Endothelial cell of umbilical vein (primary cell): ENCODE results near the gene ENPP4. TPM values are rescaled to one million over a fixed set of nuclear protein-coding genes. Genes with fewer than 3 reads are reported as not detected.

Experiments
- BruUV-seq: library from RNA; stranded (reverse); fragments of 400-500 nt; replicated peaks from 2 replicates; lab custom pipeline; 2021; lab: Mats Ljungman, UMichigan
- CTCF ChIA-PET: fragments of 300-600, 350-600 bp; sonication (Branson Sonifier 250); formaldehyde crosslinking; loops from one replicate; lab custom pipeline; 2021; ENCODE audit warnings: antibody characterized with exemption, inconsistent platforms; lab: Charles Lee
- POLR2A ChIA-PET: fragments of 300-600, 350-600 bp; sonication (Branson Sonifier 250); formaldehyde crosslinking; loops from one replicate; lab custom pipeline; 2021; ENCODE audit warnings: antibody characterized with exemption, inconsistent platforms; lab: Charles Lee
- DNase-seq: peaks from one replicate; pipeline ENCODE4 v3.0.0-alpha.2; 2011; ENCODE audit warnings: low read depth, low spot score
- FAIRE-seq: peaks from 2 replicates; lab custom pipeline; 2011; peaks lifted over from hg19 to GRCh38; lab: Jason Lieb, UNC
- H2AFZ ChIP-seq: 2 replicates; pipeline ENCODE4 v1.6.0; 2012; ENCODE audit warnings: low read depth, low read length, control low read depth, inconsistent platforms
- H3K27ac ChIP-seq: 2 replicates; pipeline ENCODE4 v1.5.1; 2011; ENCODE audit warnings: low read depth, mild to moderate bottlenecking, control low read depth, low read length, moderate library complexity; ENCODE audit not compliant: insufficient read depth
- H3K27me3 ChIP-seq, 2 experiments: 2 replicates each; pipeline versions ENCODE4 v1.6.0 to v1.6.1; 2011; ENCODE audit warnings: low read length in 2 of 2, mixed read lengths in 1 of 2; ENCODE audit not compliant: control insufficient read depth in 2 of 2, insufficient read depth in 2 of 2
- H3K36me3 ChIP-seq, 2 experiments: 2 replicates in 1 of 2; 3 replicates in 1 of 2; pipeline ENCODE4 v1.5.1; 2011; ENCODE audit warnings: low read length in 2 of 2, mild to moderate bottlenecking in 1 of 2, moderate library complexity in 1 of 2; ENCODE audit not compliant: control insufficient read depth in 2 of 2, insufficient read depth in 2 of 2; ENCODE audit errors: extremely low read depth in 1 of 2
- H3K4me1 ChIP-seq: 3 replicates; pipeline ENCODE4 v1.5.1; 2011; ENCODE audit warnings: mild to moderate bottlenecking, low read length; ENCODE audit not compliant: control insufficient read depth, insufficient read depth; ENCODE audit errors: extremely low read depth
- H3K4me2 ChIP-seq: 2 replicates; pipeline ENCODE4 v1.6.1; 2011; ENCODE audit warnings: low read length, control low read depth, mixed read lengths; ENCODE audit not compliant: insufficient read depth
- H3K4me3 ChIP-seq, 3 experiments: fragments of 200-600 bp in 1 of 3; sonication (generic), shearing (Covaris generic) in 1 of 3; replicated peaks in 1 of 3; 2 replicates each; pipeline ENCODE4 v1.5.1; 2011 to 2016; ENCODE audit warnings: control low read depth in 3 of 3, low read length in 3 of 3, mild to moderate bottlenecking in 2 of 3, inconsistent platforms in 1 of 3, low read depth in 1 of 3, moderate library complexity in 1 of 3; ENCODE audit not compliant: insufficient read depth in 1 of 3
- H3K79me2 ChIP-seq: 2 replicates; pipeline ENCODE4 v1.6.0; 2012; ENCODE audit warnings: low read length, inconsistent platforms; ENCODE audit not compliant: control insufficient read depth, insufficient read depth
- H3K9ac ChIP-seq: replicated peaks from 2 replicates; pipeline ENCODE3; 2011; ENCODE audit warnings: low read length, control low read depth; ENCODE audit not compliant: insufficient read depth; ENCODE audit errors: extremely low read depth
- H3K9me1 ChIP-seq: replicated peaks from 3 replicates; pipeline ENCODE4 v1.6.0; 2011; ENCODE audit warnings: mild to moderate bottlenecking, low read length; ENCODE audit not compliant: control insufficient read depth, insufficient read depth; ENCODE audit errors: extremely low read depth
- H3K9me3 ChIP-seq: replicated peaks from 2 replicates; pipeline ENCODE4 v1.5.1; 2012; ENCODE audit warnings: low read length, inconsistent platforms; ENCODE audit not compliant: control insufficient read depth, insufficient read depth
- H4K20me1 ChIP-seq: replicated peaks from 2 replicates; pipeline ENCODE3; 2011; ENCODE audit warnings: mild to moderate bottlenecking, low read length; ENCODE audit not compliant: control insufficient read depth, insufficient read depth; ENCODE audit errors: extremely low read depth
- EZH2 ChIP-seq: IDR thresholded peaks from 2 replicates; pipeline ENCODE4 v1.6.1; 2012; ENCODE audit warnings: borderline replicate concordance, low read depth, mild to moderate bottlenecking, moderate library complexity, low read length, inconsistent platforms; ENCODE audit not compliant: severe bottlenecking
- GATA2 ChIP-seq: IDR thresholded peaks from 2 replicates; pipeline ENCODE4 v1.7.0; 2011; ENCODE audit warnings: low read depth, mild to moderate bottlenecking, moderate library complexity, mixed read lengths, low read length; ENCODE audit not compliant: insufficient read length, insufficient read depth
- JUN ChIP-seq: IDR thresholded peaks from 2 replicates; pipeline ENCODE4 v1.6.1; 2011; ENCODE audit warnings: borderline replicate concordance, low read depth; ENCODE audit not compliant: insufficient read length, insufficient read depth
- MYC ChIP-seq: IDR thresholded peaks from one replicate; pipeline ENCODE4 v1.6.1; 2011; ENCODE audit warnings: mild to moderate bottlenecking, low read depth, low read length
- POLR2A ChIP-seq: IDR thresholded peaks from 2 replicates; pipeline ENCODE4 v1.6.1; 2012; ENCODE audit warnings: low read depth, mild to moderate bottlenecking, control low read depth, low read length
- POLR2AphosphoS5 ChIP-seq: IDR thresholded peaks from 2 replicates; pipeline ENCODE4 v1.6.1; 2012; ENCODE audit warnings: low read depth, mild to moderate bottlenecking, control low read depth, low read length, moderate library complexity; ENCODE audit not compliant: insufficient read depth
- dilution Hi-C: fragments of 300-500 bp; cut with MboI; formaldehyde crosslinking; loops from one replicate; pipeline ENCODE4 v1.15.0; 2019; ENCODE audit warnings: low sequenced_read_pairs; ENCODE audit not compliant: extremely low pct_ligation_motif_present
- intact Hi-C: fragments of 100-400 bp; cut with micrococcal nuclease; formaldehyde crosslinking; loops from one replicate; pipeline ENCODE4 v1.10.0; 2022
- polyA plus RNA-seq, 4 experiments: library from polyadenylated mRNA; depleted of rRNA in 3 of 4; stranded (reverse) in 3 of 4; unstranded in 1 of 4; fragments of >200 nt; gene quantifications; 2 replicates each; pipeline versions ENCODE4 v1.2.1 to v1.2.3, GENCODE V29; 2011 to 2012; ENCODE audit warnings: missing spikeins in 1 of 4
- total RNA-seq: library from RNA; stranded (reverse); gene quantifications from 2 replicates; pipeline ENCODE4 v1.2.3, GENCODE V29; 2021
- TF ChIP-seq, protein P1 (sequence below), 2 donors: IDR thresholded peaks; 1 replicate in 1 of 2; 2 replicates in 1 of 2; pipeline ENCODE4 v1.5.1; 2011; ENCODE audit warnings: low read length in 2 of 2, mild to moderate bottlenecking in 2 of 2, moderate library complexity in 2 of 2, control low read depth in 1 of 2, inconsistent platforms in 1 of 2, low read depth in 1 of 2; ENCODE audit not compliant: insufficient read depth in 1 of 2; ENCODE audit errors: extremely low read depth in 1 of 2
- TF ChIP-seq, protein P2 (sequence below): IDR thresholded peaks from 2 replicates; pipeline ENCODE4 v1.6.1; 2011; ENCODE audit not compliant: insufficient read depth, insufficient read length

ENPP4 gene
- total and polyA plus RNA-seq, 2 donors (not counting 3 experiments of a cell fraction or from before 2014, with no cell fraction given), result 1.5 to 3.9 TPM

DNA sequence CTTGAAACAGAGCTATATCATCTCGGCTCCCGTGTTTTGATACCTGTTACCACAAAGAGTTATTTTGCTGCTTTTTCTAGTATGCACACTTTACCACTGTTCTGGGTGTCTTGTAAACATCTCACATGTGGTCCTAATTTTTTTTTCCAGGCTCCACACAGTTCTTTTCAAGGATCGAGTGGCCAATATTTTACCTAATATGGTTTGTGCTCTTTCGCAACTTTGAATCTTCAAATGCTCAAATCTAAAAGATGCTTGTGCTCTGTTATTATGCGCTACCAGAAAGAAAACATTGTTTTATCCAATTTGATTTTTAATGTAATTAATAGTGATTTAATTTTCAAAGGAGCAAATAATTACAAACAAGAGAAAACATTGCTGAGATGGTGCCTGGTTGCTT lies 30.3 kb downstream of the ENPP4 start:
- DNase-seq (no peak), FAIRE-seq (no peak)
- Histone ChIP-seq H3K4me1 (no peaks in the 10 kb centered on the region), H2AFZ (no peak overlapping the region), H4K20me1 (no peaks in the 10 kb centered on the region), H3K36me3 (no peaks in the 10 kb centered on the region), H3K4me3 (no peak overlapping the region), H3K79me2 (no peaks in the 10 kb centered on the region), H3K9me1 (no peaks in the 10 kb centered on the region), H3K9ac (no peak overlapping the region), H3K4me2 (no peak overlapping the region), H3K27me3 (no peaks in the 10 kb centered on the region), H3K27ac (no peak overlapping the region), H3K9me3 (no peaks in the 10 kb centered on the region)
- POLR2A ChIA-PET, result no interaction called here
- intact Hi-C loops (no loop called here), dilution Hi-C loops (no loop called here)
- BruUV-seq, result no TSS peak
- TF ChIP-seq MYC, result no peak
- TF ChIP-seq, protein P1, sequence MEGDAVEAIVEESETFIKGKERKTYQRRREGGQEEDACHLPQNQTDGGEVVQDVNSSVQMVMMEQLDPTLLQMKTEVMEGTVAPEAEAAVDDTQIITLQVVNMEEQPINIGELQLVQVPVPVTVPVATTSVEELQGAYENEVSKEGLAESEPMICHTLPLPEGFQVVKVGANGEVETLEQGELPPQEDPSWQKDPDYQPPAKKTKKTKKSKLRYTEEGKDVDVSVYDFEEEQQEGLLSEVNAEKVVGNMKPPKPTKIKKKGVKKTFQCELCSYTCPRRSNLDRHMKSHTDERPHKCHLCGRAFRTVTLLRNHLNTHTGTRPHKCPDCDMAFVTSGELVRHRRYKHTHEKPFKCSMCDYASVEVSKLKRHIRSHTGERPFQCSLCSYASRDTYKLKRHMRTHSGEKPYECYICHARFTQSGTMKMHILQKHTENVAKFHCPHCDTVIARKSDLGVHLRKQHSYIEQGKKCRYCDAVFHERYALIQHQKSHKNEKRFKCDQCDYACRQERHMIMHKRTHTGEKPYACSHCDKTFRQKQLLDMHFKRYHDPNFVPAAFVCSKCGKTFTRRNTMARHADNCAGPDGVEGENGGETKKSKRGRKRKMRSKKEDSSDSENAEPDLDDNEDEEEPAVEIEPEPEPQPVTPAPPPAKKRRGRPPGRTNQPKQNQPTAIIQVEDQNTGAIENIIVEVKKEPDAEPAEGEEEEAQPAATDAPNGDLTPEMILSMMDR (IDR thresholded peaks at IDR 0.05; ENCODE audit: extremely low read depth in 1 of 2, insufficient read depth in 1 of 2, low read depth in 1 of 2, low read length in 2 of 2), result no peak
- no peak for TF ChIP-seq EZH2
- CTCF ChIA-PET, result no interaction called here

DNA sequence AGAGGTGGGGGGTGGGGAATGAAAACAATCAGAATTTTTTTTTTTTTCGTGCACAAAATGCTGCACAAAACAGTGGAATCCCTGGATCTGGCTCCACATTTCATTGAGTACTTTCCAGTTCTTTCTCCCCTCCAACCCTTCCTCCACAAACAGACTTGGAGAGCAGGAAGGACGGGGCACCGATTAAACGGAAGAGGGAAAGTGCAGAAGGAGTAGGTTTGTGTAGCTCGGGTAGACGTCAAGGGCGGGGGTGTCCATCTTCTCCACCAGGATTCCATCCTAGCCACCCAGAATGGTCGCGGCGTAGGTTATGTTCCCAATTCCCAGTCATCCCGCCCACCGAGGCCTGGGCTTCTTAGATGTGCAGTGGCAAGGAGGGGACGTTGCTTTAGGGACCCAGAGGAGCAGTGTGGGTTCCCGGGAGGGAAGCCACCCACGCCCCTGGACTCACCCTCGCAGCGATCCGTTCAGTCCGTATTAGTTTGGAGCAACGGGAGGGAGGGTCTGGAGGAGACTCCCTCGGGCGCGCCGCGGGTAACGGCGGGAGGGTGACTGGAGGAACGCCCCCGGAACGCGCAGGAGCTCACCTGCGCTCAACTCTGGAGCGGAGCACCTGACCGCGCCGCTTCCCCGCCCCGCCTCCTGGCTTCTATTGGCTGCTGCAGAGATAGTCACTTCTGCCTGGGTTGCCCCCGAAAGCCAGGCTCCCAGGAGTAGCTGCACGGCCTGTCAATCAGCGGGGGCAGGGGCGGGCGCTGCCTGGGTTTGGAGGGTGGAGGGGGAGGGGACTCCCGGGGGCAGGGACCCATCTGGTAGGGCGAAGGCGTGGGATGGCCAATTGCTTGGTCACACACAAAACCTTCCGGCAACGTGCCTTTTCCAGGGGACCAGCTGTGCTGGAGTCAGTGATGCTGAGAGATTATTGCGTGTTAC lies 40.8 kb downstream of the ENPP4 start, which contains the start of gene ENPP5:
ENPP5 (minus strand) TSS at position 624 of the 933 bp plus-strand sequence. CDS start 2,718 bp downstream, outside the sequence.
- Histone ChIP-seq H3K9me1 (no peaks in the 10 kb centered on the region), H3K4me2 (no peak within 1 kb of the TSS), H3K4me3 (no peak within 1 kb of the TSS), H2AFZ (no peak within 1 kb of the TSS), H3K36me3 (no peaks in the 10 kb centered on the region), H3K9ac (no peak within 1 kb of the TSS), H3K4me1 (no peaks in the 10 kb centered on the region), H3K9me3 (no peaks in the 10 kb centered on the region), H3K27ac (no peak within 1 kb of the TSS), H4K20me1 (no peaks in the 10 kb centered on the region), H3K79me2 (no peaks in the 10 kb centered on the region), H3K27me3 (peaks cover 18 to 21% of the 10 kb centered on the region in 2 experiments)
- POLR2A ChIA-PET, result no interaction called here
- no peak for FAIRE-seq
- intact Hi-C loops (no loop called here), dilution Hi-C loops (no loop called here)
- TF ChIP-seq JUN (no peak), POLR2A (no peak), GATA2 (no peak), POLR2AphosphoS5 (no peak), MYC (no peak), EZH2 (peak; percentile 28)
- TF ChIP-seq, protein P1 (IDR thresholded peaks at IDR 0.05; ENCODE audit: extremely low read depth in 1 of 2, insufficient read depth in 1 of 2, low read depth in 1 of 2, low read length in 2 of 2), result no peak
- TF ChIP-seq, protein P2, sequence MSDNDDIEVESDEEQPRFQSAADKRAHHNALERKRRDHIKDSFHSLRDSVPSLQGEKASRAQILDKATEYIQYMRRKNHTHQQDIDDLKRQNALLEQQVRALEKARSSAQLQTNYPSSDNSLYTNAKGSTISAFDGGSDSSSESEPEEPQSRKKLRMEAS, result no peak
- no TSS peak for BruUV-seq
- no peak for DNase-seq
- CTCF ChIA-PET, result no interaction called here
